Endodermal cell (in vitro differentiated cells): ENCODE measurements around the gene MERTK. TPM values are rescaled to one million over a fixed set of nuclear protein-coding genes. Genes with fewer than 3 reads are reported as not detected.
"Not testable (repeated sequence)": the region's sequence is repeated elsewhere in the genome, so short reads cannot be mapped to it uniquely, and the experiment has no call there.

ENCODE experiments used
- DNase-seq: peaks from one replicate; pipeline ENCODE4 v3.0.0-alpha.2; 2017
- H3K27ac ChIP-seq: 2 replicates; pipeline ENCODE4 v1.5.1; 2013; ENCODE audit warnings: mild to moderate bottlenecking, low read depth, low read length, moderate library complexity
- H3K27me3 ChIP-seq: 2 replicates; pipeline ENCODE4 v1.6.1; 2013; ENCODE audit warnings: mild to moderate bottlenecking, low read length, moderate library complexity; ENCODE audit not compliant: insufficient read depth, control insufficient read depth, poor library complexity, severe bottlenecking
- H3K36me3 ChIP-seq: 2 replicates; pipeline ENCODE4 v1.7.0; 2013; ENCODE audit warnings: mild to moderate bottlenecking, low read length, moderate library complexity; ENCODE audit not compliant: control insufficient read depth, insufficient read depth
- H3K4me1 ChIP-seq: one replicate; pipeline ENCODE4 v1.7.0; 2013; ENCODE audit warnings: low read length; ENCODE audit not compliant: control insufficient read depth, insufficient read depth
- H3K4me3 ChIP-seq: 2 replicates; pipeline ENCODE4 v1.5.1; 2013; ENCODE audit warnings: mild to moderate bottlenecking, low read length, moderate library complexity
- H3K9ac ChIP-seq: 2 replicates; pipeline ENCODE4 v1.6.1; 2013; ENCODE audit warnings: mild to moderate bottlenecking, low read length, moderate library complexity; ENCODE audit not compliant: poor library complexity, severe bottlenecking; ENCODE audit errors: extremely low read depth
- H3K9me3 ChIP-seq: 2 replicates; pipeline ENCODE4 v1.6.1; 2013; ENCODE audit warnings: mild to moderate bottlenecking, low read length, moderate library complexity; ENCODE audit not compliant: control insufficient read depth
- H3K27ac Mint-ChIP-seq: 2 replicates; pipeline ENCODE4 v1.8.0; 2020; ENCODE audit warnings: mixed read lengths
- H3K27me3 Mint-ChIP-seq: 2 replicates; pipeline ENCODE4 v1.8.0; 2021; ENCODE audit warnings: mild to moderate bottlenecking, mixed read lengths; ENCODE audit not compliant: insufficient read depth
- H3K36me3 Mint-ChIP-seq: 2 replicates; pipeline ENCODE4 v1.8.0; 2020; ENCODE audit warnings: low read depth, mixed read lengths
- H3K4me1 Mint-ChIP-seq: 2 replicates; pipeline ENCODE4 v1.8.0; 2020; ENCODE audit warnings: mixed read lengths
- H3K4me3 Mint-ChIP-seq: 2 replicates; pipeline ENCODE4 v1.8.0; 2020; ENCODE audit warnings: mild to moderate bottlenecking, moderate library complexity, mixed read lengths
- H3K9me3 Mint-ChIP-seq: 2 replicates; pipeline ENCODE4 v1.8.0; 2020; ENCODE audit warnings: mild to moderate bottlenecking, mixed read lengths
- CTCF ChIP-seq: fragments of 200-600 bp; sonication (generic); conservative IDR thresholded peaks from 2 replicates; pipeline ENCODE4 v1.5.0; 2021; ENCODE audit warnings: antibody characterized with exemption, mild to moderate bottlenecking
- WGBS, 2 experiments: methylation state at CpG; one replicate each; pipeline versions ENCODE4 v1.1.5 to v1.1.7; 2013; ENCODE audit warnings: missing lambda C conversion rate in 2 of 2, mixed read lengths in 1 of 2; ENCODE audit not compliant: insufficient coverage in 1 of 2, insufficient read length in 1 of 2; 5-methylcytosine and 5-hydroxymethylcytosine counted together
- long read RNA-seq, 4 experiments: library from polyadenylated mRNA in 2 of 4; library from RNA in 1 of 4; library from capped mRNA in 1 of 4; stranded (forward) in 3 of 4; unstranded in 1 of 4; transcript quantifications; one replicate each; pipeline ENCODE4 v2.0.0, GENCODE V29; 2020 to 2021; ENCODE audit warnings: inconsistent platforms in 1 of 4
- polyA plus RNA-seq, 2 experiments: library from polyadenylated mRNA; stranded (reverse); fragments of 50-300 nt; gene quantifications; one replicate each; pipeline ENCODE4 v1.2.3, GENCODE V29; 2013
- total RNA-seq, 2 donors: library from RNA; stranded (reverse); fragmentation: NEBNext Ultra II Directional in 1 of 2; extraction: Animal tissue kit (Norgen Biotek cat#: 25700) in 1 of 2; gene quantifications; 2 replicates in 1 of 2; 3 replicates in 1 of 2; pipeline ENCODE4 v1.2.1, GENCODE V29; 2021

The MERTK gene
- total RNA-seq, result 10 to 100 TPM; 22.3 to 36.6 TPM
- polyA plus RNA-seq (2013, experiment 1 of 2), result 11.9 TPM
- 10.9 TPM for polyA plus RNA-seq (2013, experiment 2 of 2)
- long read RNA-seq, experiment 1, partial matches to known transcripts, result 1 of 3 reads
- long read RNA-seq, experiment 1, other reads (novel, unspliced or antisense), result 0 of 3 reads
- long read RNA-seq, experiment 2, transcript MERTK-201 (19 exons, 3,954 nt), result major isoform, 17 of 37 reads
- long read RNA-seq, experiment 2, partial matches to known transcripts, result 8 of 37 reads
- long read RNA-seq, experiment 2, other reads (novel, unspliced or antisense), result 11 of 37 reads
- long read RNA-seq, experiment 3, transcript MERTK-201 (19 exons, 3,954 nt), result major isoform, 57 of 85 reads
- long read RNA-seq, experiment 3, partial matches to known transcripts, result 9 of 85 reads
- long read RNA-seq, experiment 3, other reads (novel, unspliced or antisense), result 17 of 85 reads
- long read RNA-seq, experiment 4, partial matches to known transcripts, result 4 of 5 reads
- long read RNA-seq, experiment 4, other reads (novel, unspliced or antisense), result 0 of 5 reads

- H3K36me3 ChIP-seq, result peaks cover 4% of the 10 kb centered on the region
- Mint-ChIP-seq H3K9me3 (no peaks in the 10 kb centered on the region), H3K27me3 (peaks cover 5% of the 10 kb centered on the region), H3K4me1 (peaks cover 30% of the 10 kb centered on the region), H3K36me3 (peaks cover 6% of the 10 kb centered on the region), H3K4me3 (peak within 1 kb of the TSS; percentile 86), H3K27ac (peak within 1 kb of the TSS; percentile 95)
- H3K9me3 ChIP-seq, result no peaks in the 10 kb centered on the region
- peaks cover 10% of the 10 kb centered on the region for H3K4me1 ChIP-seq
- H3K27me3 ChIP-seq, result no peaks in the 10 kb centered on the region
- H3K4me3 ChIP-seq, result peak within 1 kb of the TSS; percentile 86
- peak; percentile 69 for TF ChIP-seq CTCF
- WGBS, 2 experiments, result 0% methylated on average over 11 to 66 of the region's 71 CpGs
- peak within 1 kb of the TSS; percentile 20 for H3K27ac ChIP-seq
- peak within 1 kb of the TSS; percentile 82 for H3K9ac ChIP-seq
- peak; percentile 97 for DNase-seq
Observed at GRCh38 chr2:111897924-111898702, at the start of gene MERTK. MERTK (plus strand) TSS chr2:111898607; CDS start chr2:111898736, 129 bp downstream.

DNA sequence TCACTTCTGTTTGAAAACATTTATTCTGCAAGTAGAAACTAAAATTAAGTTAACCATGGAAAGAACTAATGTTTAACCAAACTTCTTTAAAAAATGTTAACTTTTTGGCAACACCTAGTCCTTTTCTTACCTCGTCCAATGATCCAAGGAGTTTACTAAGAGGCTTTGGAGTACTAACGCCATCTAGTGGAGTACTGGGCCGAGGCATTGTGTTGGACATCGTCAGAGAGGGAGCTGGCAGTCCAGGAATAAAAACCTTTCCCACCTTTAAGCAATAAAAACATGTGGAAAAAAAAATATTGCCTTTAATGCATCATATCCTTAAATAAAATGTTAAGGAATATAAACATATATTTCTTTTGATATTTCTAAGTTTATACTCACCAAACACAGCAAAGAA is 47.8 kb upstream of the MERTK start:
- H3K4me3 ChIP-seq, H3K4me1 ChIP-seq, DNase-seq, H3K9ac ChIP-seq, H3K27ac Mint-ChIP-seq, H3K9me3 ChIP-seq, H3K4me3 Mint-ChIP-seq, H3K27me3 Mint-ChIP-seq, H3K4me1 Mint-ChIP-seq, H3K9me3 Mint-ChIP-seq, H3K27ac ChIP-seq, H3K27me3 ChIP-seq: not testable (repeated sequence)
- H3K36me3 ChIP-seq, result peaks cover 23% of the 10 kb centered on the region
- 65% methylated on average over 3 of the region's 4 CpGs; no CpG with 5 or more reads in 1 of the 2 experiments for WGBS, 2 experiments
- peaks cover 57% of the 10 kb centered on the region for H3K36me3 Mint-ChIP-seq
- peak; percentile 72 for TF ChIP-seq CTCF

DNA sequence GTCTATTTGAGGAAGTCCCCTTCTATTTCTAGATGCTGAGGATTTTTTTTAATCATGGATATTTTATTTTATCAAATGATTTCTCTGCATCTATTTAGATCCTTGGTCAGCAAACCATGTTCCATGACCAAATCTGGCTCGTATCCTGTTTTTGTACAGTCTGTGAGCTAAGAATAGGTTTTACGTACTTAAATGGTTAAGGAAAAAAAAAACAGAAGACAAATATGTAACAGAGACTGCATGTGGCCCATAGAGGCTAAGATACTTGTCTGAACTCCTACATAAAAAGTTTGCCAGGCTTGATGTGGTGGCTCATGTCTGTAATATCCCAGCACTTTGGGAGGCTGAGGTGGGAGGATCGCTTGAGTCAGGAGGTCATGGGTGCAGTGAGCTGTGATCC is 45.9 kb upstream of the MERTK start:
- H3K36me3 ChIP-seq, result peaks cover 22% of the 10 kb centered on the region
- not testable (repeated sequence) for H3K27ac ChIP-seq, H3K9me3 Mint-ChIP-seq, H3K4me1 Mint-ChIP-seq, H3K9me3 ChIP-seq, H3K9ac ChIP-seq, H3K4me3 ChIP-seq, H3K27me3 ChIP-seq, H3K4me3 Mint-ChIP-seq, DNase-seq, H3K27ac Mint-ChIP-seq, H3K4me1 ChIP-seq, H3K27me3 Mint-ChIP-seq
- H3K36me3 Mint-ChIP-seq, result peaks cover 59% of the 10 kb centered on the region
- WGBS, 2 experiments, result 100% methylated on average over 3 of the region's 3 CpGs; no CpG with 5 or more reads in 1 of the 2 experiments

GRCh38 chr2:111860005-111860404 is 38.4 kb upstream of the MERTK start:
- H3K36me3 ChIP-seq, result peaks cover 27% of the 10 kb centered on the region
- H3K27ac ChIP-seq, H3K9me3 ChIP-seq, H3K27me3 Mint-ChIP-seq, H3K4me3 ChIP-seq, DNase-seq, H3K4me1 ChIP-seq, H3K9me3 Mint-ChIP-seq, H3K4me3 Mint-ChIP-seq, H3K27ac Mint-ChIP-seq, H3K4me1 Mint-ChIP-seq, H3K27me3 ChIP-seq, H3K9ac ChIP-seq: not testable (repeated sequence)
- peaks cover 50% of the 10 kb centered on the region for H3K36me3 Mint-ChIP-seq
- WGBS, 2 experiments, result 27% methylated on average over 3 of the region's 3 CpGs; no CpG with 5 or more reads in 1 of the 2 experiments

GRCh38 chr2:111865124-111865523 is 33.3 kb upstream of the MERTK start:
- not testable (repeated sequence) for H3K4me1 Mint-ChIP-seq
- WGBS, 2 experiments, result no CpG with 5 or more reads among the region's 3 CpGs

More at GRCh38 chr2:111865124-111865523, 33.3 kb upstream of the MERTK start:
- H3K9me3 ChIP-seq, H3K27me3 ChIP-seq, H3K4me1 ChIP-seq, H3K9me3 Mint-ChIP-seq, DNase-seq, H3K4me3 ChIP-seq, H3K4me3 Mint-ChIP-seq, H3K27me3 Mint-ChIP-seq, H3K9ac ChIP-seq, H3K27ac Mint-ChIP-seq, H3K27ac ChIP-seq: not testable (repeated sequence)
- peaks cover 29% of the 10 kb centered on the region for H3K36me3 ChIP-seq
- H3K36me3 Mint-ChIP-seq, result peaks cover 49% of the 10 kb centered on the region
